Activated CD8-positive, alpha-beta T cell treated with anti-CD3 and anti-CD28 coated beads for 36 hours (primary cell): ENCODE measurements around the gene USP21. TPM values are rescaled to one million over a fixed set of nuclear protein-coding genes. Genes with fewer than 3 reads are reported as not detected.

ENCODE experiments used
- ATAC-seq: fragments of 200-7000 bp; cut with Tn5 transposase; one replicate; pipeline ENCODE4 v1.10.0; 2021; ENCODE audit warnings: mild to moderate bottlenecking, moderate library complexity
- CTCF ChIA-PET: fragments of 350-600 bp; sonication (Branson Sonifier 250); formaldehyde crosslinking; loops from one replicate; lab custom pipeline; 2021; ENCODE audit warnings: antibody characterized with exemption; lab: Charles Lee
- POLR2A ChIA-PET: fragments of 350-600 bp; sonication (Branson Sonifier 250); formaldehyde crosslinking; loops from one replicate; lab custom pipeline; 2021; ENCODE audit warnings: antibody characterized with exemption; lab: Charles Lee
- DNase-seq: peaks from one replicate; pipeline ENCODE4 v3.0.0-alpha.2; 2020
- H3K27ac Mint-ChIP-seq: one replicate; pipeline ENCODE4 v1.8.0; 2021; ENCODE audit warnings: mild to moderate bottlenecking, mixed read lengths
- H3K27me3 Mint-ChIP-seq: one replicate; pipeline ENCODE4 v1.8.0; 2021; ENCODE audit warnings: mixed read lengths
- H3K36me3 Mint-ChIP-seq: one replicate; pipeline ENCODE4 v1.8.0; 2021; ENCODE audit warnings: low read depth, mixed read lengths
- H3K4me1 Mint-ChIP-seq: one replicate; pipeline ENCODE4 v1.8.0; 2021; ENCODE audit warnings: low read depth, mixed read lengths
- H3K4me3 Mint-ChIP-seq: one replicate; pipeline ENCODE4 v1.8.0; 2021; ENCODE audit warnings: mild to moderate bottlenecking, moderate library complexity, mixed read lengths
- H3K9me3 Mint-ChIP-seq: one replicate; pipeline ENCODE4 v1.8.0; 2021; ENCODE audit warnings: mixed read lengths
- intact Hi-C: fragments of 100-400 bp; cut with micrococcal nuclease; formaldehyde crosslinking; loops from one replicate; pipeline ENCODE4 v1.10.0; 2022
- total RNA-seq, 2 experiments: library from RNA; stranded (reverse); gene quantifications; one replicate each; pipeline ENCODE4 v1.2.3, GENCODE V29; 2021
- TF ChIP-seq, protein P1 (sequence below): fragments of 200-600 bp; IDR thresholded peaks from one replicate; pipeline ENCODE4 v1.8.0; 2022; ENCODE audit warnings: antibody characterized with exemption, mild to moderate bottlenecking

Gene USP21
- total RNA-seq, 2 experiments from 2014 or later: 24.4 to 26.7 TPM

GRCh38 chr1:161190962-161191521 lies 31.7 kb downstream of the USP21 start:
- DNase-seq (no peak), ATAC-seq (no peak)
- H3K9me3 Mint-ChIP-seq: no peaks in the 10 kb centered on the region
- CTCF ChIA-PET: interaction anchor here (1.0 to 5.2 kb wide), 14 partner anchors 8 to 197 kb away, joined by 3 to 76 read pairs (median 16); partner anchors contain the start of genes APOA2, FCER1G, NDUFS2 and NIT1
- no peaks in the 10 kb centered on the region for H3K36me3 Mint-ChIP-seq
- H3K27me3 Mint-ChIP-seq: no peaks in the 10 kb centered on the region
- intact Hi-C loops: loop anchor here (10.0 kb wide), 1 partner anchor 114 kb away; the partner anchor contains the start of gene MPZ
- H3K4me3 Mint-ChIP-seq: no peak overlapping the region
- POLR2A ChIA-PET: interaction anchor here (0.9 to 4.0 kb wide), 5 partner anchors 8 to 34 kb away, joined by 4 to 29 read pairs (median 7); partner anchors contain the start of genes B4GALT3 and NDUFS2
- no peak overlapping the region for H3K27ac Mint-ChIP-seq
- TF ChIP-seq, protein P1, sequence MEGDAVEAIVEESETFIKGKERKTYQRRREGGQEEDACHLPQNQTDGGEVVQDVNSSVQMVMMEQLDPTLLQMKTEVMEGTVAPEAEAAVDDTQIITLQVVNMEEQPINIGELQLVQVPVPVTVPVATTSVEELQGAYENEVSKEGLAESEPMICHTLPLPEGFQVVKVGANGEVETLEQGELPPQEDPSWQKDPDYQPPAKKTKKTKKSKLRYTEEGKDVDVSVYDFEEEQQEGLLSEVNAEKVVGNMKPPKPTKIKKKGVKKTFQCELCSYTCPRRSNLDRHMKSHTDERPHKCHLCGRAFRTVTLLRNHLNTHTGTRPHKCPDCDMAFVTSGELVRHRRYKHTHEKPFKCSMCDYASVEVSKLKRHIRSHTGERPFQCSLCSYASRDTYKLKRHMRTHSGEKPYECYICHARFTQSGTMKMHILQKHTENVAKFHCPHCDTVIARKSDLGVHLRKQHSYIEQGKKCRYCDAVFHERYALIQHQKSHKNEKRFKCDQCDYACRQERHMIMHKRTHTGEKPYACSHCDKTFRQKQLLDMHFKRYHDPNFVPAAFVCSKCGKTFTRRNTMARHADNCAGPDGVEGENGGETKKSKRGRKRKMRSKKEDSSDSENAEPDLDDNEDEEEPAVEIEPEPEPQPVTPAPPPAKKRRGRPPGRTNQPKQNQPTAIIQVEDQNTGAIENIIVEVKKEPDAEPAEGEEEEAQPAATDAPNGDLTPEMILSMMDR: no peak
- H3K4me1 Mint-ChIP-seq: peaks cover 39% of the 10 kb centered on the region

DNA sequence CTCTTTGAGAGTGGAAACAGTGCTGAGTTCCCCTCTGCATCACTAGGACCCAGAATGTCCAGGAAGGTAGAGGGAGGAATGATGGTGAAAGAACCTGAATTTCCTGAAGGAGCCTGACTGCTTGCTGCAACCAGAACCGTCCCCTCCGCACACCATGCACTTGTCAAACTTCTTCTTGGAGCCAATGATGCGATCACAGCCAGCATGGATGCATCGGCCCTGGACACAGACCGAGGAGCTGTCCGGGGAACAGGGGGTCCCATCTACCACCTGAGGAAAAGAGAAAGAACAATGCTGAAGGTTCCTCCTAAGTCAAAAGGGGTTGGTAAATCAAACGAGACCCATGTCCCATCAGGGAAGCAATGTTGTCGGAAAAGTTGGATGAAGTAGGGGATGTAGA lies 32.7 kb downstream of the USP21 start:
- intact Hi-C loops: loop anchor here (10.0 kb wide), 1 partner anchor 113 kb away; the partner anchor contains the start of gene MPZ
- no peak overlapping the region for H3K27ac Mint-ChIP-seq
- TF ChIP-seq, protein P1: no peak
- H3K4me1 Mint-ChIP-seq: peaks cover 31% of the 10 kb centered on the region
- ATAC-seq: no peak
- H3K27me3 Mint-ChIP-seq: no peaks in the 10 kb centered on the region
- H3K4me3 Mint-ChIP-seq: no peak overlapping the region
- no peak for DNase-seq
- H3K9me3 Mint-ChIP-seq: no peaks in the 10 kb centered on the region
- H3K36me3 Mint-ChIP-seq: no peaks in the 10 kb centered on the region
- ChIA-PET POLR2A (interaction anchor here (0.6 to 4.0 kb wide), 8 partner anchors 9 to 46 kb away, joined by 3 to 29 read pairs (median 5); partner anchors contain the start of genes B4GALT3, NDUFS2 and NR1I3), CTCF (interaction anchor here (0.6 to 5.2 kb wide), 23 partner anchors 10 to 196 kb away, joined by 3 to 76 read pairs (median 5); partner anchors contain the start of genes APOA2, FCER1G, NDUFS2 and NIT1)

DNA sequence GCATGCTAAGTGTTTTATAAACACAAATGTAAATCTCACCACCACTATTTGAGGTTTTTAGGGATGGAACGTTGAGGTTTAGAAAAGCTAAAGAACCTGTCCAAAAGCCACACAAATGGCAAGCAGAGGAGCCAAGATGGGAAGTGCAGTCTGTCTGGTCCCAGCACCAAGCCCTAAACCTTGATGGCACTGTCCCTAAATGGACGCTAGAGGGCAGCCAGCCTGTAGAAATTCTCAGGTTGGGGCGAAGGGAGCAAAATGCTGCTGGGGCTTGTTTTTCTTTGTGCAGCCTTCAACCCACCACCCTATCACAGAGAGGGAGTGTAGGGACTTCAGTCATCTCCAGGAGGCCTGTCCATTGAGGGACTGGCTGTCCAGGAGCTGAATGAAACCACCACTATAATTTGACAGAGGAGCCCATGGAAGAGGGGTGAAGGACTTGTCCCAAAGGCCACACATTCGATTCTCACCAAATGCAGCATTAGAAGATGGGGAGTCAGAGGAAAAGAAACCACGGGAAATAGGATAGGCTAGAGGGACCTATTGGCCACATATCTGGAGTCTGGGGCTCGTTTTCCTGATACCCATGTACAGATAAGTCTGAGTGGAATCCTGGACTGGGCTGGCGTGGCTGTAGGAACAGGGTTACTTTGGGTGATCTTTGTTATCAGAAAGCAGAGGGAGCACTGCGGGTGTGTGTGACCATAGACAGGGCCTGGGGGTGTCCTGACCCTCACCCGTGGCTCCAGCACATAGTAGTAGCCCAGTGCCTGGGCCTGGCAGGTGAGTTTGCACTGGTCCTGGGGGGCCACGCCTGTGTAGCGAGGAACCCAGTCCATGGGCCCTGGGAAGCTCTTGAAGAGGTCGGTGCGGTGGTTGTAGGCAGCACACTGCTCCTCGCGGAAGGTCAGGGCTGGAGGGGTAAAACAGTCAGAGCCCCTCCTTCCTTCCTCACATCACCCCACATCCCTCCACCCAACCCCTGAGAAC lies 33.5 kb downstream of the USP21 start:
- H3K27ac Mint-ChIP-seq: peak overlapping the region; percentile 78
- TF ChIP-seq, protein P1: peak; percentile 92
- H3K4me1 Mint-ChIP-seq: peaks cover 23% of the 10 kb centered on the region
- DNase-seq (peak; percentile 81), ATAC-seq (peak; percentile 95)
- no peaks in the 10 kb centered on the region for H3K27me3 Mint-ChIP-seq
- ChIA-PET POLR2A (interaction anchor here (0.6 to 4.0 kb wide), 7 partner anchors 9 to 45 kb away, joined by 3 to 29 read pairs (median 3); partner anchors contain the start of genes B4GALT3, NDUFS2 and NR1I3), CTCF (interaction anchor here (0.6 to 5.2 kb wide), 23 partner anchors 10 to 196 kb away, joined by 3 to 76 read pairs (median 5); partner anchors contain the start of genes APOA2, FCER1G, NDUFS2 and NIT1)
- H3K9me3 Mint-ChIP-seq: no peaks in the 10 kb centered on the region
- H3K36me3 Mint-ChIP-seq: no peaks in the 10 kb centered on the region
- H3K4me3 Mint-ChIP-seq: no peak overlapping the region
- intact Hi-C loops: loop anchor here (10.0 kb wide), 1 partner anchor 112 kb away; the partner anchor contains the start of gene MPZ

DNA sequence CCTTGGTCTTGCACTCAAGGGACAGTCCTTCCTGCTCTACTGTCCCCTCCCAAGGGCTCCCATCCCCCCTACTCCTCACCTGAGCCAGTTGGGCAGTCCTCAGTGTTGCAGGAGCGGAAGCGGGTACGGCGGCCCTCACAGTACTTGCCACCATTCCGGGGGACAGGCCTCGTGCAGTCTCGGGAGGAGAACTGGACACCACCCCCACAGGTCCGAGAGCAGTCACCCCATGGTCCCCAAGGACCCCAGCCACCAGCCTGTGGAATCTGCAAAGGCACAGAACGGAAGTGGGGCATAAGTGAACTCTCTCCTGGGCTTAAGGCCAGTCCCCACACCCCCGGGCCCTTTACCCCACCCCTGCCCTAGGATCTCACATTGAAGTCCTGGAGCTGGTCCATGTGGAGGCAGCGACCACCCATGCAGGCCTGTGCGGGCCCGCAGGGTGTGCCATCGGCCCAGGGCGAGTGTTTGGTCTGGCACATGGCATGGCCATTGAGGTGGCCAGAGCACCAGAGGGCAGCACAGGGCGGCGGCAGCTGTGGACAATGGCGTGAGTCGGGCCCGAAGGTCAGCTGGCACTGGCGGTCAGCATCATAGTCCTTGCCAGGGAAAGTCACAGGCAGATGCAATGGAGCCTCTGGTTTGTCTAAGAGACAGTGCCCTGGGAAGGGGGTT lies 34.4 kb downstream of the USP21 start:
- Mint-ChIP-seq H3K4me3 (no peak overlapping the region), H3K9me3 (no peaks in the 10 kb centered on the region), H3K27me3 (no peaks in the 10 kb centered on the region), H3K27ac (no peak overlapping the region), H3K36me3 (no peaks in the 10 kb centered on the region), H3K4me1 (peaks cover 19% of the 10 kb centered on the region)
- intact Hi-C loops: loop anchor here (10.0 kb wide), 1 partner anchor 111 kb away; the partner anchor contains the start of gene MPZ
- ATAC-seq (no peak), DNase-seq (no peak)
- TF ChIP-seq, protein P1: no peak
- ChIA-PET CTCF (interaction anchor here (0.6 to 5.2 kb wide), 8 partner anchors 8 to 189 kb away, joined by 3 to 76 read pairs (median 40); partner anchors contain the start of genes APOA2, NDUFS2, PPOX and TOMM40L), POLR2A (interaction anchor here (0.8 to 4.0 kb wide), 4 partner anchors 8 to 72 kb away, joined by 3 to 29 read pairs (median 4); partner anchors contain the start of genes NDUFS2 and TOMM40L)
